Liver (tissue), 9 donors: ENCODE measurements around the gene ING3. TPM values are rescaled to one million over a fixed set of nuclear protein-coding genes. Genes with fewer than 3 reads are reported as not detected.

ENCODE experiments used
- DNase-seq: peaks from one replicate; pipeline ENCODE4 v3.0.0-alpha.2; 2017; ENCODE audit warnings: low spot score
- H3K27ac ChIP-seq, 2 donors: one replicate each; pipeline ENCODE4 v1.7.0; 2013; ENCODE audit warnings: inconsistent platforms in 2 of 2, low read length in 2 of 2, control low read depth in 1 of 2, low read depth in 1 of 2, mild to moderate bottlenecking in 1 of 2
- H3K27me3 ChIP-seq, 4 donors: one replicate each; pipeline versions ENCODE4 v1.6.1 to v1.7.0; 2013; ENCODE audit warnings: low read length in 3 of 4, inconsistent platforms in 1 of 4, mild to moderate bottlenecking in 1 of 4, moderate library complexity in 1 of 4; ENCODE audit not compliant: control insufficient read depth in 4 of 4, insufficient read depth in 4 of 4
- H3K36me3 ChIP-seq, 4 donors: one replicate each; pipeline versions ENCODE4 v1.6.1 to v1.7.0; 2013; ENCODE audit warnings: low read length in 3 of 4, mild to moderate bottlenecking in 3 of 4, low read depth in 1 of 4, moderate library complexity in 1 of 4; ENCODE audit not compliant: control insufficient read depth in 4 of 4, insufficient read depth in 3 of 4
- H3K4me1 ChIP-seq, 4 donors: one replicate each; pipeline versions ENCODE4 v1.6.1 to v1.7.0; 2013; ENCODE audit warnings: low read length in 3 of 4, mild to moderate bottlenecking in 3 of 4, moderate library complexity in 1 of 4; ENCODE audit not compliant: control insufficient read depth in 4 of 4, insufficient read depth in 4 of 4
- H3K4me3 ChIP-seq, 3 donors: one replicate each; pipeline versions ENCODE4 v1.6.1 to v1.7.0; 2013; ENCODE audit warnings: low read length in 3 of 3, control low read depth in 1 of 3, low read depth in 1 of 3, mild to moderate bottlenecking in 1 of 3
- H3K9ac ChIP-seq, 2 donors: one replicate each; pipeline ENCODE4 v1.7.0; 2013; ENCODE audit warnings: low read length in 2 of 2, mild to moderate bottlenecking in 2 of 2, moderate library complexity in 2 of 2, control low read depth in 1 of 2, low read depth in 1 of 2
- H3K9me3 ChIP-seq, 4 donors: one replicate each; pipeline versions ENCODE4 v1.6.1 to v1.7.0; 2013; ENCODE audit warnings: low read length in 3 of 4; ENCODE audit not compliant: control insufficient read depth in 4 of 4
- EGR1 ChIP-seq, 2 donors: IDR thresholded peaks; 2 replicates each; pipeline ENCODE4 v1.6.1; 2016 to 2018; ENCODE audit warnings: antibody characterized with exemption in 2 of 2, low read depth in 2 of 2
- FOXA2 ChIP-seq: IDR thresholded peaks from 2 replicates; pipeline ENCODE4 v1.6.1; 2016; ENCODE audit warnings: antibody characterized with exemption
- GABPA ChIP-seq, 2 donors: IDR thresholded peaks in 1 of 2; conservative IDR thresholded peaks in 1 of 2; 2 replicates each; pipeline ENCODE4 v1.6.1; 2016; ENCODE audit warnings: antibody characterized with exemption in 2 of 2, mild to moderate bottlenecking in 1 of 2, moderate library complexity in 1 of 2
- HNF4G ChIP-seq: IDR thresholded peaks from 2 replicates; pipeline ENCODE4 v1.6.1; 2016; ENCODE audit warnings: antibody characterized with exemption
- JUND ChIP-seq, 2 donors: IDR thresholded peaks; 2 replicates each; pipeline ENCODE4 v1.6.1; 2016; ENCODE audit warnings: antibody characterized with exemption in 2 of 2
- NR2F2 ChIP-seq: IDR thresholded peaks from 2 replicates; pipeline ENCODE4 v1.6.1; 2016; ENCODE audit warnings: antibody characterized with exemption
- RAD21 ChIP-seq, 2 donors: IDR thresholded peaks; 2 replicates each; pipeline ENCODE4 v1.6.1; 2016; ENCODE audit warnings: antibody characterized with exemption in 2 of 2, mild to moderate bottlenecking in 2 of 2
- RXRA ChIP-seq, 2 donors: IDR thresholded peaks; 2 replicates each; pipeline ENCODE4 v1.6.1; 2017 to 2018; ENCODE audit warnings: antibody characterized with exemption in 2 of 2, mild to moderate bottlenecking in 1 of 2
- SP1 ChIP-seq: IDR thresholded peaks from 2 replicates; pipeline ENCODE4 v1.6.1; 2018; ENCODE audit warnings: antibody characterized with exemption, mild to moderate bottlenecking
- TAF1 ChIP-seq: conservative IDR thresholded peaks from 2 replicates; pipeline ENCODE4 v1.6.1; 2016; ENCODE audit warnings: antibody characterized with exemption, mild to moderate bottlenecking
- YY1 ChIP-seq: IDR thresholded peaks from 2 replicates; pipeline ENCODE4 v1.6.1; 2016; ENCODE audit warnings: antibody characterized with exemption, mild to moderate bottlenecking
- WGBS: extraction: QIAGEN DNeasy Blood & Tissue Kit; methylation state at CpG from one replicate; pipeline ENCODE4 v1.1.7; 2013; 5-methylcytosine and 5-hydroxymethylcytosine counted together
- polyA plus RNA-seq, 2 donors: library from polyadenylated mRNA; stranded (reverse) in 1 of 2; unstranded in 1 of 2; fragments of 200-250 nt in 1 of 2; fragments of >200 nt in 1 of 2; fragmentation: Nextera tagmentation in 1 of 2; extraction: Ambion mirVana in 1 of 2; gene quantifications; one replicate each; pipeline versions ENCODE4 v1.2.1 to v1.2.3, GENCODE V29; 2013 to 2015
- total RNA-seq, 2 donors: library from RNA; depleted of rRNA; stranded (reverse); fragments of >200 nt; gene quantifications; one replicate each; pipeline ENCODE4 v1.2.3, GENCODE V29; 2014
- TF ChIP-seq, protein P1 (sequence below): IDR thresholded peaks from 2 replicates; pipeline ENCODE4 v1.6.1; 2016; ENCODE audit warnings: antibody characterized with exemption
- TF ChIP-seq, protein P2 (sequence below): IDR thresholded peaks from 2 replicates; pipeline ENCODE4 v1.6.1; 2016; ENCODE audit warnings: antibody characterized with exemption
- TF ChIP-seq, protein P3 (sequence below): IDR thresholded peaks from 2 replicates; pipeline ENCODE4 v1.6.1; 2016; ENCODE audit warnings: antibody characterized with exemption, mild to moderate bottlenecking
- TF ChIP-seq, protein P4 (sequence below): fragments of 150-350 bp; IDR thresholded peaks from 2 replicates; pipeline ENCODE4 v1.5.1; 2017; ENCODE audit warnings: improper control_type of control experiment, low read depth, low read length; ENCODE audit not compliant: missing input control
- TF ChIP-seq, protein P5 (sequence below): IDR thresholded peaks from 2 replicates; pipeline ENCODE4 v1.6.1; 2016; ENCODE audit warnings: antibody characterized with exemption
- donor health status: healthy.
- donor health status: healthy.
- donor health status: healthy.
- donor health status: healthy.
- donor health status: healthy.

Gene ING3
- total and polyA plus RNA-seq, 4 donors: 3.8 to 14.0 (median 10.9) TPM

DNA sequence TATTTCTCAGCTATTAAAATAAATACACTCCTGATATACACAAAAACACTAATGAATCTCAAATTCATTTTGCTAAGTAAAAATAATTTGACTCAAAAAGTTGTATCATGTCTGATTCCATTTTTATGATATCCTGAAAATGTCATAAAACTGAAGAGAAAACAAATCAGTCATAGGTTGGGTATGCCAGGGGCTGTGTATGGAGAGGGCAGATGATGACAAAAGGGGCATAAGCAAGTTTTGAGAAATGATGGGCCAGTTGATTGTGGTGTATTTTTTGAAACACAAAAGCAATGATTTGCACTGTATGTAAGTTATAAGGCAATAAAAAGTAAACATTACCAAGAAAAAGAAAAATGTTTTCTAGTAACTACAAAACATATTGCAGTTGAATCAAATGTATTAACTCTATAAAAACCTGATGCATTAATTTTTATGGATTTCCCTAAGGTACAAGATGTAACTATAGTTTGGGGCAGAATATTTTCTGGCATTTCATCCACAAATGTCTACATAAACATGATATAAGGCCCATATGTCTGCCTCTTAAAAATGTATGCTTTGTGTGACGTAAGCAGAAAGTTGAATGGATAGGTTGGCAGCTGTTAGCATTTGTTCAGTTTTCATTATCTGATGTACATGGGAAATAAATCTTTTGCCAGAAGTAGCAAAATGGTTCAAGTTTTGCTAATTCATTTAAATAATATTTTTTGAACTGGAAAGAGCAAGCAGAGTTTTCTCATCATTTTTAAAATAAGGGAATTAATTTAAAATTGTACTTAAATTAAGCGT, 35.1 kb upstream of the ING3 start:
- no peaks in the 10 kb centered on the region for H3K9me3 ChIP-seq
- WGBS: 95% methylated on average over 2 of the region's 2 CpGs
- H3K27me3 ChIP-seq: no peaks in the 10 kb centered on the region
- DNase-seq: no peak
- no peak overlapping the region for H3K27ac ChIP-seq
- no peaks in the 10 kb centered on the region for H3K4me1 ChIP-seq
- no peaks in the 10 kb centered on the region for H3K36me3 ChIP-seq
- H3K9ac ChIP-seq: no peak overlapping the region
- TF ChIP-seq RXRA (IDR thresholded peaks at IDR 0.05) (no peak), YY1 (no peak), SP1 (no peak), JUND (IDR thresholded peaks at IDR 0.05) (no peak), RAD21 (IDR thresholded peaks at IDR 0.05) (no peak), EGR1 (IDR thresholded peaks at IDR 0.05; ENCODE audit: low read depth in 2 of 2) (no peak), FOXA2 (no peak), HNF4G (no peak), TAF1 (no peak), GABPA (IDR thresholded peaks at IDR 0.05 in 1 of 2, conservative IDR thresholded peaks at IDR 0.05 in 1 of 2) (no peak), NR2F2 (no peak)
- TF ChIP-seq, protein P1, sequence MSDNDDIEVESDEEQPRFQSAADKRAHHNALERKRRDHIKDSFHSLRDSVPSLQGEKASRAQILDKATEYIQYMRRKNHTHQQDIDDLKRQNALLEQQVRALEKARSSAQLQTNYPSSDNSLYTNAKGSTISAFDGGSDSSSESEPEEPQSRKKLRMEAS: no peak
- TF ChIP-seq, protein P2, sequence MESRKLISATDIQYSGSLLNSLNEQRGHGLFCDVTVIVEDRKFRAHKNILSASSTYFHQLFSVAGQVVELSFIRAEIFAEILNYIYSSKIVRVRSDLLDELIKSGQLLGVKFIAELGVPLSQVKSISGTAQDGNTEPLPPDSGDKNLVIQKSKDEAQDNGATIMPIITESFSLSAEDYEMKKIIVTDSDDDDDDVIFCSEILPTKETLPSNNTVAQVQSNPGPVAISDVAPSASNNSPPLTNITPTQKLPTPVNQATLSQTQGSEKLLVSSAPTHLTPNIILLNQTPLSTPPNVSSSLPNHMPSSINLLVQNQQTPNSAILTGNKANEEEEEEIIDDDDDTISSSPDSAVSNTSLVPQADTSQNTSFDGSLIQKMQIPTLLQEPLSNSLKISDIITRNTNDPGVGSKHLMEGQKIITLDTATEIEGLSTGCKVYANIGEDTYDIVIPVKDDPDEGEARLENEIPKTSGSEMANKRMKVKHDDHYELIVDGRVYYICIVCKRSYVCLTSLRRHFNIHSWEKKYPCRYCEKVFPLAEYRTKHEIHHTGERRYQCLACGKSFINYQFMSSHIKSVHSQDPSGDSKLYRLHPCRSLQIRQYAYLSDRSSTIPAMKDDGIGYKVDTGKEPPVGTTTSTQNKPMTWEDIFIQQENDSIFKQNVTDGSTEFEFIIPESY: no peak
- TF ChIP-seq, protein P3, sequence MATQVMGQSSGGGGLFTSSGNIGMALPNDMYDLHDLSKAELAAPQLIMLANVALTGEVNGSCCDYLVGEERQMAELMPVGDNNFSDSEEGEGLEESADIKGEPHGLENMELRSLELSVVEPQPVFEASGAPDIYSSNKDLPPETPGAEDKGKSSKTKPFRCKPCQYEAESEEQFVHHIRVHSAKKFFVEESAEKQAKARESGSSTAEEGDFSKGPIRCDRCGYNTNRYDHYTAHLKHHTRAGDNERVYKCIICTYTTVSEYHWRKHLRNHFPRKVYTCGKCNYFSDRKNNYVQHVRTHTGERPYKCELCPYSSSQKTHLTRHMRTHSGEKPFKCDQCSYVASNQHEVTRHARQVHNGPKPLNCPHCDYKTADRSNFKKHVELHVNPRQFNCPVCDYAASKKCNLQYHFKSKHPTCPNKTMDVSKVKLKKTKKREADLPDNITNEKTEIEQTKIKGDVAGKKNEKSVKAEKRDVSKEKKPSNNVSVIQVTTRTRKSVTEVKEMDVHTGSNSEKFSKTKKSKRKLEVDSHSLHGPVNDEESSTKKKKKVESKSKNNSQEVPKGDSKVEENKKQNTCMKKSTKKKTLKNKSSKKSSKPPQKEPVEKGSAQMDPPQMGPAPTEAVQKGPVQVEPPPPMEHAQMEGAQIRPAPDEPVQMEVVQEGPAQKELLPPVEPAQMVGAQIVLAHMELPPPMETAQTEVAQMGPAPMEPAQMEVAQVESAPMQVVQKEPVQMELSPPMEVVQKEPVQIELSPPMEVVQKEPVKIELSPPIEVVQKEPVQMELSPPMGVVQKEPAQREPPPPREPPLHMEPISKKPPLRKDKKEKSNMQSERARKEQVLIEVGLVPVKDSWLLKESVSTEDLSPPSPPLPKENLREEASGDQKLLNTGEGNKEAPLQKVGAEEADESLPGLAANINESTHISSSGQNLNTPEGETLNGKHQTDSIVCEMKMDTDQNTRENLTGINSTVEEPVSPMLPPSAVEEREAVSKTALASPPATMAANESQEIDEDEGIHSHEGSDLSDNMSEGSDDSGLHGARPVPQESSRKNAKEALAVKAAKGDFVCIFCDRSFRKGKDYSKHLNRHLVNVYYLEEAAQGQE: no peak
- TF ChIP-seq, protein P4, sequence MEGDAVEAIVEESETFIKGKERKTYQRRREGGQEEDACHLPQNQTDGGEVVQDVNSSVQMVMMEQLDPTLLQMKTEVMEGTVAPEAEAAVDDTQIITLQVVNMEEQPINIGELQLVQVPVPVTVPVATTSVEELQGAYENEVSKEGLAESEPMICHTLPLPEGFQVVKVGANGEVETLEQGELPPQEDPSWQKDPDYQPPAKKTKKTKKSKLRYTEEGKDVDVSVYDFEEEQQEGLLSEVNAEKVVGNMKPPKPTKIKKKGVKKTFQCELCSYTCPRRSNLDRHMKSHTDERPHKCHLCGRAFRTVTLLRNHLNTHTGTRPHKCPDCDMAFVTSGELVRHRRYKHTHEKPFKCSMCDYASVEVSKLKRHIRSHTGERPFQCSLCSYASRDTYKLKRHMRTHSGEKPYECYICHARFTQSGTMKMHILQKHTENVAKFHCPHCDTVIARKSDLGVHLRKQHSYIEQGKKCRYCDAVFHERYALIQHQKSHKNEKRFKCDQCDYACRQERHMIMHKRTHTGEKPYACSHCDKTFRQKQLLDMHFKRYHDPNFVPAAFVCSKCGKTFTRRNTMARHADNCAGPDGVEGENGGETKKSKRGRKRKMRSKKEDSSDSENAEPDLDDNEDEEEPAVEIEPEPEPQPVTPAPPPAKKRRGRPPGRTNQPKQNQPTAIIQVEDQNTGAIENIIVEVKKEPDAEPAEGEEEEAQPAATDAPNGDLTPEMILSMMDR: no peak
- TF ChIP-seq, protein P5, sequence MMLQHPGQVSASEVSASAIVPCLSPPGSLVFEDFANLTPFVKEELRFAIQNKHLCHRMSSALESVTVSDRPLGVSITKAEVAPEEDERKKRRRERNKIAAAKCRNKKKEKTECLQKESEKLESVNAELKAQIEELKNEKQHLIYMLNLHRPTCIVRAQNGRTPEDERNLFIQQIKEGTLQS: no peak
- H3K4me3 ChIP-seq: no peak overlapping the region
